Measurements from ENCODE around the gene C5orf58. TPM values are rescaled to one million over a fixed set of nuclear protein-coding genes. Genes with fewer than 3 reads are reported as not detected.

C5orf58 gene
- total and polyA plus RNA-seq, 2 donors (not counting 1 experiment from before 2014, with no cell fraction given), result not detected

DNA sequence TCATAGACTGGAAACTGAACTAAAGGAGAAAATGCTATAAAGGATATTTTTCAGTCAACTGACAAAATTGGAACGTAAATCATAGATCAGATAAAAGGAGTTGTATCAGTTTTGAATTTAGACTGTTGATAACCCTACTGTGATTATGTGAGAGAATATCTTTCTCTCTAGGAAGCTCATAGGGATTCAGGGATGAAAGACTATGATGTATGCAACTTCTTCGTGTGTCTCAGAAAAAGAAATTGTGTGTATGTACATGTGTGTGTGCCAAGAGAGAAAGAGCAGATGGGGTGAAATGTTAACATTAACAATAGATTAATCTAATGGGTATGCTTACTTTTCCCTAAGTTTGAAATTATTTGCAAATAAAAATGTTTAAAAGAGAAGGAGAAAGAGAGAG lies 30.7 kb upstream of the C5orf58 start:
- Histone ChIP-seq H3K36me3 (replicated peaks in 1 of 2; ENCODE audit: control extremely low read depth in 1 of 2, control insufficient read depth in 1 of 2, extremely low read depth in 1 of 2, insufficient read depth in 2 of 2, low read length in 1 of 2) (no peaks in the 10 kb centered on the region), H3K4me3 (ENCODE audit: control extremely low read depth in 1 of 5, extremely low read depth in 1 of 5, insufficient read depth in 1 of 5, low read depth in 2 of 5, low read length in 4 of 5) (no peak overlapping the region), H3K27ac (ENCODE audit: low read length in 2 of 2) (no peak overlapping the region), H3K4me2 (replicated peaks; ENCODE audit: low read depth, low read length, poor library complexity, severe bottlenecking) (no peak overlapping the region), H3K79me2 (ENCODE audit: control insufficient read depth, insufficient read depth, low read length) (no peaks in the 10 kb centered on the region), H2AFZ (ENCODE audit: insufficient read depth, low read depth, low read length, poor library complexity, severe bottlenecking) (no peak overlapping the region), H3K27me3 (replicated peaks in 1 of 4; ENCODE audit: control extremely low read depth in 1 of 4, control insufficient read depth in 3 of 4, insufficient read depth in 4 of 4, low read length in 3 of 4) (peaks cover 0 to 3% (median 1%) of the 10 kb centered on the region in 4 experiments), H4K20me1 (ENCODE audit: control insufficient read depth, insufficient read depth, low read length, poor library complexity, severe bottlenecking) (no peaks in the 10 kb centered on the region), H3K9ac (ENCODE audit: low read length) (no peak overlapping the region), H3K4me1 (ENCODE audit: control insufficient read depth in 2 of 2, insufficient read depth in 2 of 2, low read length in 2 of 2) (no peaks in the 10 kb centered on the region), H3K9me3 (ENCODE audit: control extremely low read depth in 1 of 3, control insufficient read depth in 2 of 3, insufficient read depth in 1 of 3, low read length in 2 of 3) (no peaks in the 10 kb centered on the region)
- intact Hi-C loops (cut with micrococcal nuclease), result no loop called here
- no peak for ATAC-seq (ENCODE audit: low read depth)
- no peak overlapping the region for H3K27ac Mint-ChIP-seq
- no peak overlapping the region for H3K4me3 Mint-ChIP-seq
- H3K27me3 Mint-ChIP-seq, result peaks cover 29% of the 10 kb centered on the region
- H3K9me3 Mint-ChIP-seq (ENCODE audit: insufficient read depth), result no peaks in the 10 kb centered on the region
- TF ChIP-seq EZH2 (IDR thresholded peaks at IDR 0.05; ENCODE audit: borderline replicate concordance, insufficient read depth, low read depth, low read length, poor library complexity, severe bottlenecking), result no peak
- TF ChIP-seq, protein P1, sequence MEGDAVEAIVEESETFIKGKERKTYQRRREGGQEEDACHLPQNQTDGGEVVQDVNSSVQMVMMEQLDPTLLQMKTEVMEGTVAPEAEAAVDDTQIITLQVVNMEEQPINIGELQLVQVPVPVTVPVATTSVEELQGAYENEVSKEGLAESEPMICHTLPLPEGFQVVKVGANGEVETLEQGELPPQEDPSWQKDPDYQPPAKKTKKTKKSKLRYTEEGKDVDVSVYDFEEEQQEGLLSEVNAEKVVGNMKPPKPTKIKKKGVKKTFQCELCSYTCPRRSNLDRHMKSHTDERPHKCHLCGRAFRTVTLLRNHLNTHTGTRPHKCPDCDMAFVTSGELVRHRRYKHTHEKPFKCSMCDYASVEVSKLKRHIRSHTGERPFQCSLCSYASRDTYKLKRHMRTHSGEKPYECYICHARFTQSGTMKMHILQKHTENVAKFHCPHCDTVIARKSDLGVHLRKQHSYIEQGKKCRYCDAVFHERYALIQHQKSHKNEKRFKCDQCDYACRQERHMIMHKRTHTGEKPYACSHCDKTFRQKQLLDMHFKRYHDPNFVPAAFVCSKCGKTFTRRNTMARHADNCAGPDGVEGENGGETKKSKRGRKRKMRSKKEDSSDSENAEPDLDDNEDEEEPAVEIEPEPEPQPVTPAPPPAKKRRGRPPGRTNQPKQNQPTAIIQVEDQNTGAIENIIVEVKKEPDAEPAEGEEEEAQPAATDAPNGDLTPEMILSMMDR (IDR thresholded peaks at IDR 0.05), result no peak
- H3K4me1 Mint-ChIP-seq, result no peaks in the 10 kb centered on the region
- CTCF ChIA-PET, result no interaction called here
- WGBS (ENCODE audit: insufficient coverage), result no CpG with 5 or more reads among the region's 2 CpGs
- POLR2A ChIA-PET, result no interaction called here
- no peak for DNase-seq

DNA sequence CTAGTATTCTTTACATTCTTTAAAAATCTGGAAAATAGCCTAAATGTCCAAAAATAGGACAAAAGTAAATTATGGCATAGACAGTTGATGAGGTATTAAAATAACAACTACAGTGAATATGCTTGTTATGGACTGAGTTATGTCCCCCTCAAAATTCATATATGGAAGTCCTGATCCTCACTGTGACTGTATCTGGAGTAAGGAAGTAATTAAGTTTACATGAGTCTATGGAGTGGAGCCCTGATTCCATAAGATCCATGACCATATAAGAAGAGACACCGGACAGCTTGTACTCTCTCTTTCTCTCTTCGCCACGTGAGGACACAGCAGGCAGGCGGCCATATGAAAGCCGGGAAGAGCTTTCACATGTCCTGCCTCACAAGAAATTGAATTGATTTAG lies 28.6 kb upstream of the C5orf58 start:
- no peak overlapping the region for H3K4me3 Mint-ChIP-seq
- Histone ChIP-seq H3K4me1 (ENCODE audit: control insufficient read depth in 2 of 2, insufficient read depth in 2 of 2, low read length in 2 of 2) (no peaks in the 10 kb centered on the region), H3K27me3 (replicated peaks in 1 of 4; ENCODE audit: control extremely low read depth in 1 of 4, control insufficient read depth in 3 of 4, insufficient read depth in 4 of 4, low read length in 3 of 4) (peaks cover 0 to 2% (median 0%) of the 10 kb centered on the region in 4 experiments), H3K36me3 (replicated peaks in 1 of 2; ENCODE audit: control extremely low read depth in 1 of 2, control insufficient read depth in 1 of 2, extremely low read depth in 1 of 2, insufficient read depth in 2 of 2, low read length in 1 of 2) (no peaks in the 10 kb centered on the region), H3K4me2 (replicated peaks; ENCODE audit: low read depth, low read length, poor library complexity, severe bottlenecking) (no peak overlapping the region), H4K20me1 (ENCODE audit: control insufficient read depth, insufficient read depth, low read length, poor library complexity, severe bottlenecking) (no peaks in the 10 kb centered on the region), H3K9ac (ENCODE audit: low read length) (no peak overlapping the region), H3K9me3 (ENCODE audit: control extremely low read depth in 1 of 3, control insufficient read depth in 2 of 3, insufficient read depth in 1 of 3, low read length in 2 of 3) (no peaks in the 10 kb centered on the region), H2AFZ (ENCODE audit: insufficient read depth, low read depth, low read length, poor library complexity, severe bottlenecking) (no peak overlapping the region), H3K79me2 (ENCODE audit: control insufficient read depth, insufficient read depth, low read length) (no peaks in the 10 kb centered on the region), H3K4me3 (ENCODE audit: control extremely low read depth in 1 of 5, extremely low read depth in 1 of 5, insufficient read depth in 1 of 5, low read depth in 2 of 5, low read length in 4 of 5) (no peak overlapping the region), H3K27ac (ENCODE audit: low read length in 2 of 2) (no peak overlapping the region)
- H3K27ac Mint-ChIP-seq, result no peak overlapping the region
- POLR2A ChIA-PET, result no interaction called here
- H3K9me3 Mint-ChIP-seq (ENCODE audit: insufficient read depth), result no peaks in the 10 kb centered on the region
- WGBS (ENCODE audit: insufficient coverage), result 99% methylated on average over 5 of the region's 5 CpGs
- peaks cover 31% of the 10 kb centered on the region for H3K27me3 Mint-ChIP-seq
- intact Hi-C loops (cut with micrococcal nuclease), result no loop called here
- no peak for ATAC-seq (ENCODE audit: low read depth)
- no peak for DNase-seq
- CTCF ChIA-PET, result no interaction called here
- H3K4me1 Mint-ChIP-seq, result no peaks in the 10 kb centered on the region
- TF ChIP-seq, protein P1 (IDR thresholded peaks at IDR 0.05), result no peak
- TF ChIP-seq EZH2 (IDR thresholded peaks at IDR 0.05; ENCODE audit: borderline replicate concordance, insufficient read depth, low read depth, low read length, poor library complexity, severe bottlenecking), result no peak

All from B cell (primary cell).